CD14-positive monocyte (primary cell): ENCODE results near the gene SLC31A1. TPM values are rescaled to one million over a fixed set of nuclear protein-coding genes. Genes with fewer than 3 reads are reported as not detected.

ENCODE experiments used
- DNase-seq, 3 donors: peaks; one replicate each; pipeline ENCODE4 v3.0.0-alpha.2; 2011 to 2022
- H2AFZ ChIP-seq: 2 replicates; pipeline ENCODE4 v1.6.0; 2012; ENCODE audit warnings: mild to moderate bottlenecking, low read depth, low read length, inconsistent platforms; ENCODE audit not compliant: insufficient read depth, poor library complexity, severe bottlenecking
- H3K27ac ChIP-seq, 2 donors: 1 replicate in 1 of 2; 2 replicates in 1 of 2; pipeline ENCODE4 v1.5.1; 2012 to 2013; ENCODE audit warnings: low read length in 2 of 2, control low read depth in 1 of 2, inconsistent platforms in 1 of 2, low read depth in 1 of 2, mild to moderate bottlenecking in 1 of 2
- H3K27me3 ChIP-seq, 2 donors: one replicate each; pipeline versions ENCODE4 v1.6.0 to v1.6.1; 2011 to 2013; ENCODE audit warnings: low read length in 2 of 2; ENCODE audit not compliant: control insufficient read depth in 2 of 2, insufficient read depth in 2 of 2
- H3K36me3 ChIP-seq, 2 donors: replicated peaks in 1 of 2; 1 replicate in 1 of 2; 2 replicates in 1 of 2; pipeline versions ENCODE4 v1.5.1 to v1.6.1; 2012 to 2013; ENCODE audit warnings: low read length in 2 of 2, control low read depth in 1 of 2, inconsistent platforms in 1 of 2, mild to moderate bottlenecking in 1 of 2; ENCODE audit not compliant: insufficient read depth in 2 of 2, control insufficient read depth in 1 of 2
- H3K4me1 ChIP-seq, 2 donors: 1 replicate in 1 of 2; 2 replicates in 1 of 2; pipeline versions ENCODE4 v1.5.1 to v1.6.1; 2012 to 2013; ENCODE audit warnings: low read length in 2 of 2, control low read depth in 1 of 2, inconsistent platforms in 1 of 2, mild to moderate bottlenecking in 1 of 2, moderate library complexity in 1 of 2; ENCODE audit not compliant: insufficient read depth in 2 of 2, control insufficient read depth in 1 of 2
- H3K4me2 ChIP-seq: replicated peaks from 2 replicates; pipeline ENCODE3; 2012; ENCODE audit warnings: low read length, moderate library complexity, mild to moderate bottlenecking; ENCODE audit not compliant: poor library complexity, severe bottlenecking; ENCODE audit errors: extremely low read depth
- H3K4me3 ChIP-seq, 3 experiments: fragments of 200-600 bp in 1 of 3; sonication (generic) in 1 of 3; replicated peaks in 1 of 3; 1 replicate in 2 of 3; 2 replicates in 1 of 3; pipeline ENCODE4 v1.5.1; 2011 to 2013; ENCODE audit warnings: low read length in 3 of 3, mild to moderate bottlenecking in 3 of 3, control low read depth in 2 of 3, low read depth in 2 of 3, inconsistent platforms in 1 of 3, moderate library complexity in 1 of 3
- H3K79me2 ChIP-seq: 2 replicates; pipeline ENCODE4 v1.6.0; 2012; ENCODE audit warnings: mild to moderate bottlenecking, control low read depth, inconsistent platforms, low read length, moderate library complexity; ENCODE audit not compliant: insufficient read depth
- H3K9ac ChIP-seq: 2 replicates; pipeline ENCODE4 v1.6.0; 2017; ENCODE audit warnings: low read length, mild to moderate bottlenecking; ENCODE audit not compliant: insufficient read depth, poor library complexity, severe bottlenecking
- H3K9me3 ChIP-seq, 2 donors: replicated peaks in 1 of 2; 1 replicate in 1 of 2; 2 replicates in 1 of 2; pipeline versions ENCODE4 v1.5.1 to v1.6.1; 2012 to 2013; ENCODE audit warnings: low read length in 2 of 2, control low read depth in 1 of 2; ENCODE audit not compliant: control insufficient read depth in 1 of 2, insufficient read depth in 1 of 2
- H4K20me1 ChIP-seq: 2 replicates; pipeline ENCODE4 v1.6.0; 2012; ENCODE audit warnings: mild to moderate bottlenecking, low read length, control low read depth, moderate library complexity; ENCODE audit not compliant: insufficient read depth
- H3K27ac Mint-ChIP-seq, 7 donors: one replicate each; pipeline ENCODE4 v1.8.0; 2020; ENCODE audit warnings: mild to moderate bottlenecking in 7 of 7, mixed read lengths in 7 of 7, moderate library complexity in 6 of 7, inconsistent platforms in 2 of 7
- H3K27me3 Mint-ChIP-seq, 3 donors: one replicate each; pipeline ENCODE4 v1.8.0; 2021 to 2022; ENCODE audit warnings: low read depth in 3 of 3, mild to moderate bottlenecking in 3 of 3, mixed read lengths in 3 of 3, moderate library complexity in 3 of 3, inconsistent platforms in 1 of 3
- H3K36me3 Mint-ChIP-seq, 2 donors: one replicate each; pipeline ENCODE4 v1.8.0; 2020; ENCODE audit warnings: mixed read lengths in 2 of 2, inconsistent platforms in 1 of 2, mild to moderate bottlenecking in 1 of 2
- H3K4me1 Mint-ChIP-seq: one replicate; pipeline ENCODE4 v1.8.0; 2020; ENCODE audit warnings: mild to moderate bottlenecking, mixed read lengths
- H3K4me3 Mint-ChIP-seq, 2 donors: one replicate each; pipeline ENCODE4 v1.8.0; 2020; ENCODE audit warnings: mild to moderate bottlenecking in 2 of 2, mixed read lengths in 2 of 2, moderate library complexity in 1 of 2
- H3K9me3 Mint-ChIP-seq, 7 donors: one replicate each; pipeline ENCODE4 v1.8.0; 2020 to 2022; ENCODE audit warnings: mixed read lengths in 7 of 7, mild to moderate bottlenecking in 6 of 7, moderate library complexity in 6 of 7, inconsistent platforms in 2 of 7
- CTCF ChIP-seq: fragments of 200-600 bp; IDR thresholded peaks from one replicate; pipeline ENCODE4 v1.8.0; 2022; ENCODE audit warnings: antibody characterized with exemption, mild to moderate bottlenecking
- WGBS: methylation state at CpG from one replicate; pipeline ENCODE4 v1.1.5; 2013; ENCODE audit warnings: missing lambda C conversion rate; ENCODE audit not compliant: insufficient coverage; 5-methylcytosine and 5-hydroxymethylcytosine counted together
- intact Hi-C, 2 donors: fragments of 100-400 bp; cut with micrococcal nuclease; formaldehyde crosslinking; loops; one replicate each; pipeline versions ENCODE4 v1.15.0 to v1.15.1; 2023
- polyA plus RNA-seq, 3 donors: library from polyadenylated mRNA; depleted of rRNA in 1 of 3; unstranded in 2 of 3; stranded (reverse) in 1 of 3; fragments of 300-500 nt in 2 of 3; fragments of >200 nt in 1 of 3; fragmentation: Illumina TruSeq in 2 of 3; gene quantifications; 1 replicate in 2 of 3; 2 replicates in 1 of 3; pipeline ENCODE4 v1.2.3, GENCODE V29; 2012 to 2021

The SLC31A1 gene
- polyA plus RNA-seq, 3 donors, result 20.4 to 49.0 (median 38.8) TPM

- H3K27ac Mint-ChIP-seq, result peak overlapping the region in 1 of 7 donors; percentile 46
- no peak for TF ChIP-seq CTCF
- peaks cover 0 to 2% (median 0%) of the 10 kb centered on the region in 3 donors for H3K27me3 Mint-ChIP-seq
- Histone ChIP-seq H3K27ac (no peak overlapping the region), H3K4me1 (no peaks in the 10 kb centered on the region), H4K20me1 (no peaks in the 10 kb centered on the region), H3K9ac (no peak overlapping the region), H3K4me2 (no peak overlapping the region), H3K4me3 (no peak overlapping the region), H3K79me2 (no peaks in the 10 kb centered on the region), H3K36me3 (no peaks in the 10 kb centered on the region), H3K9me3 (no peaks in the 10 kb centered on the region), H3K27me3 (no peaks in the 10 kb centered on the region), H2AFZ (peak overlapping the region; percentile 17)
- H3K4me3 Mint-ChIP-seq, result no peak overlapping the region
- WGBS, result no CpG with 5 or more reads among the region's 3 CpGs
- intact Hi-C loops, result no loop called here
- no peak for DNase-seq
- H3K36me3 Mint-ChIP-seq, result no peaks in the 10 kb centered on the region
- H3K9me3 Mint-ChIP-seq, result peaks cover 0 to 2% (median 0%) of the 10 kb centered on the region in 7 donors
- H3K4me1 Mint-ChIP-seq, result no peaks in the 10 kb centered on the region
Observed at GRCh38 chr9:113311961-113312360, 90.6 kb downstream of the SLC31A1 start.

DNA sequence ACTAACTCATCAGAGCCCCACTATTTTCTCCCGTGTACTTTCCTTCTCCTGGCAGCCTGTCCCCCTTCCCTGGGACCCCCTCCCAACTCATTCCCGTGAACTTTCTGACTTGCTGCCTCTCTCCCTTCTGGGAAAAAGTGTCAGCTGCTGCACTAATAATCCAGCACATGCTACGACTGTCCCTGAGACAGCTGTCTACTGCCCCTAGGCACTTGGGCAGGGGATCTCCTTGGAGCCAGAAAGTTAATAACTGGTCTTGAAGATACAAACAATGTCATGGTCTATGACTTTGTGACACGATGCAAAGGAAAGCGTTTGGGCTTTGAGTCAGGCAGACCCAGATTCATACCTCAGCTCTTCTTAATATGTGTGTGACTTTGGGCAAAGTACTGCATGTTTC is 91.9 kb downstream of the SLC31A1 start:
- no peak overlapping the region for H3K4me3 ChIP-seq
- no peaks in the 10 kb centered on the region for H3K9me3 ChIP-seq
- H3K27ac ChIP-seq, result no peak overlapping the region
- H3K9me3 Mint-ChIP-seq, result peaks cover 0 to 2% (median 0%) of the 10 kb centered on the region in 7 donors
- no peaks in the 10 kb centered on the region for H3K79me2 ChIP-seq
- H3K4me3 Mint-ChIP-seq, result no peak overlapping the region
- no peak overlapping the region for H3K9ac ChIP-seq
- H3K4me2 ChIP-seq, result no peak overlapping the region
- 100% methylated on average over 2 of the region's 5 CpGs for WGBS
- no peak overlapping the region for H2AFZ ChIP-seq
- H4K20me1 ChIP-seq, result no peaks in the 10 kb centered on the region
- no peaks in the 10 kb centered on the region for H3K4me1 ChIP-seq
- H3K4me1 Mint-ChIP-seq, result no peaks in the 10 kb centered on the region
- H3K27me3 Mint-ChIP-seq, result no peaks in the 10 kb centered on the region
- H3K36me3 ChIP-seq, result no peaks in the 10 kb centered on the region
- intact Hi-C loops, result no loop called here
- DNase-seq, result no peak
- TF ChIP-seq CTCF, result no peak
- no peaks in the 10 kb centered on the region for H3K27me3 ChIP-seq
- no peak overlapping the region for H3K27ac Mint-ChIP-seq
- H3K36me3 Mint-ChIP-seq, result no peaks in the 10 kb centered on the region

Other genes with a start within 250 kb of the SLC31A1 start
- gene ZNF883, start 209.4 kb upstream of the SLC31A1 start, polyA plus RNA-seq, result under 1 TPM in 2 of 3 donors, not detected in 1; 0.14 to 0.29 TPM
- under 1 TPM; 0.07 to 0.38 (median 0.13) TPM for gene ZFP37, start 164.8 kb upstream of the SLC31A1 start, polyA plus RNA-seq
- 100 to 1,000 TPM in 2 of 3 donors, 10 to 100 TPM in 1; 82.9 to 247 (median 188) TPM for gene SLC31A2, start 70.5 kb upstream of the SLC31A1 start, polyA plus RNA-seq
- 100 to 1,000 TPM in 1 of 3 donors, 10 to 100 TPM in 2; 32.3 to 120 (median 55.7) TPM for gene FKBP15, start 267 bp upstream of the SLC31A1 start, polyA plus RNA-seq
- 10 to 100 TPM; 17.9 to 87.8 (median 77.8) TPM for gene CDC26, start 54.0 kb downstream of the SLC31A1 start, polyA plus RNA-seq
- gene PRPF4, start 54.1 kb downstream of the SLC31A1 start, polyA plus RNA-seq, result 10 to 100 TPM; 13.0 to 23.8 (median 22.1) TPM
- not detected for gene RNF183, start 81.8 kb downstream of the SLC31A1 start, polyA plus RNA-seq
- under 1 TPM in 2 of 3 donors, not detected in 1; 0.05 to 0.11 TPM for gene WDR31, start 118.7 kb downstream of the SLC31A1 start, polyA plus RNA-seq
- under 1 TPM in 1 of 3 donors, not detected in 2; 0.16 TPM for gene BSPRY, start 128.0 kb downstream of the SLC31A1 start, polyA plus RNA-seq
- gene HDHD3, start 155.4 kb downstream of the SLC31A1 start, polyA plus RNA-seq, result 10 to 100 TPM in 1 of 3 donors, 1 to 10 TPM in 2; 8.3 to 12.0 (median 9.2) TPM
- 10 to 100 TPM; 17.1 to 24.6 (median 20.9) TPM for gene ALAD, start 179.7 kb downstream of the SLC31A1 start, polyA plus RNA-seq
- gene POLE3, start 189.1 kb downstream of the SLC31A1 start, polyA plus RNA-seq, result 100 to 1,000 TPM in 1 of 3 donors, 10 to 100 TPM in 2; 36.1 to 113 (median 92.1) TPM
- gene C9orf43, start 189.2 kb downstream of the SLC31A1 start, polyA plus RNA-seq, result under 1 TPM in 1 of 3 donors, not detected in 2; 0.17 TPM
- 10 to 100 TPM in 2 of 3 donors, 1 to 10 TPM in 1; 9.1 to 16.2 (median 15.8) TPM for gene RGS3, start 242.2 kb downstream of the SLC31A1 start, polyA plus RNA-seq